T47D (cell line): ENCODE measurements around the gene DMRT1.
"Not testable (repeated sequence)": the region's sequence is repeated elsewhere in the genome, so short reads cannot be mapped to it uniquely, and the experiment has no call there.

Experiments
- DNase-seq, 2 experiments: peaks; one replicate each; pipeline versions ENCODE4 v3.0.0 to v3.0.0-alpha.2; 2011 to 2012; ENCODE audit warnings: low read depth in 1 of 2, low spot score in 1 of 2
- JUND ChIP-seq: IDR thresholded peaks from 2 replicates; pipeline ENCODE4 v1.6.1; 2012; ENCODE audit warnings: low read depth
- in situ Hi-C: cut with HindIII; loops from 2 replicates; pipeline ENCODE4 v1.10.0; 2016; ENCODE audit warnings: low sequenced_read_pairs, low pct_unique_long_range_greater_than_20kb

Gene DMRT1

GRCh38 chr9:979983-980382, 138.5 kb downstream of the DMRT1 start:
- TF ChIP-seq JUND, result no peak
- in situ Hi-C loops, result no loop called here
- DNase-seq, result no peak

- TF ChIP-seq JUND, result no peak
- DNase-seq, result no peak
- in situ Hi-C loops, result no loop called here
Observed at GRCh38 chr9:980640-981039, 139.1 kb downstream of the DMRT1 start.

GRCh38 chr9:981491-981898, 140.0 kb downstream of the DMRT1 start:
- DNase-seq, result no peak
- in situ Hi-C loops, result no loop called here
- no peak for TF ChIP-seq JUND

DNA sequence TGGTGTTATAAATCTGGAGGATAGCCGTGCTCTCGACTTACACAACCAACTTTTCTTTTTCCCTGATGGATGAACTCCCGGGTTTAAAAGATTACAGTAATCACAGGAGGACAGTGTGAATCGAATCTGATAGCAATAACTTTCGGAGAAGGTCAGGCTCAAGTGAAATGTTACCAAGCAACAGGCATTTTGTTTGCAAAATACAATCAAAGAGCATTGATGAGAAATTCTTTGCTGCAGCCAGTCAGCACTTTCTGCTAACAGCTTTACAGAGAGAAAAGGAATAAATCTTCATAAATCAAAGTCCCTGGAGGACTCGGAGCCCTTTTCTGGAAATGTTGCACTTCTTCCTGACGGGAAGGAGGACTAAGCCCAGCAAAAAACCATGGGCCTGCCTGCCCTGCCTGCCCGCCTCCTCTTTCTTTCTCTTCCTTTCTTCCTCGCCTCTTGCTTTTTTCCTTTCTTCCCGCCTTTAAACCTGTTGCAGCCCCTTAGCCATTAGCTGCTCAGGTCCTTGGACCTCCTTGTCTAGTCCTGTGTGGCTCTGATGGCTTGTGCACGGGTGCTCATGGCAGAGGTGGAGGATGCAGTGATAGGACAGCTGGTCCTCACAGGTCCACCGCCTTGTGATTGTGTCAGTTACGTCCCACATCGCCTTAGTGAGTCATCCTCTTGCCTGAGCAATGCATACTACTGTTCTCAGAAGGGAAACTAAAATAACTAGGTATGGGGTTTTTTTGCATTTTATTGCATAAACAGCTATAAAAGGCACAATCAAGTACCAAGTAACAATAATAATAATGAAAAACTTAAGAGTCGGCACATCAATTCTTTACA, 141.1 kb downstream of the DMRT1 start:
- DNase-seq, result no peak
- TF ChIP-seq JUND, result no peak
- in situ Hi-C loops, result no loop called here

GRCh38 chr9:994005-994404, 152.5 kb downstream of the DMRT1 start:
- no peak for DNase-seq
- no peak for TF ChIP-seq JUND
- in situ Hi-C loops, result no loop called here

DNA sequence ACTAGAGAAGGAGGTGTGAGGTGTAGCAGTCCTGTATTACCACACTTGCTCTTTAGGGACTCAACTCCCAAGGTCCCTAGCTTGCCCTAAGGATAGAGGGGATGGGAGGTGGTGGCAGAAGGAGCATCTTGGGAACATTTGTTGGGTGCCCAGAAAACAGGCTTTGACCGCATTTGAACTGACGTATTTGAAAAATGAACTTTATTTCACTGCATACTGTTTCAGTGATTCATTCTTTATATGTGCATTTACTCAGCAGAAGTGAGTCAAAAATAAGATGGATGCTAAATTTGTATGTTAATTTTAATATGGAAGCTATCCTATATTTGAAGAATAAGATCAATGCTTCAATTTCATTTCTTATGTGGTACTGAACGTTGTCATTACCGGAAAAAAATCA, 153.7 kb downstream of the DMRT1 start:
- in situ Hi-C loops, result no loop called here
- TF ChIP-seq JUND, result no peak
- DNase-seq, result no peak

DNA sequence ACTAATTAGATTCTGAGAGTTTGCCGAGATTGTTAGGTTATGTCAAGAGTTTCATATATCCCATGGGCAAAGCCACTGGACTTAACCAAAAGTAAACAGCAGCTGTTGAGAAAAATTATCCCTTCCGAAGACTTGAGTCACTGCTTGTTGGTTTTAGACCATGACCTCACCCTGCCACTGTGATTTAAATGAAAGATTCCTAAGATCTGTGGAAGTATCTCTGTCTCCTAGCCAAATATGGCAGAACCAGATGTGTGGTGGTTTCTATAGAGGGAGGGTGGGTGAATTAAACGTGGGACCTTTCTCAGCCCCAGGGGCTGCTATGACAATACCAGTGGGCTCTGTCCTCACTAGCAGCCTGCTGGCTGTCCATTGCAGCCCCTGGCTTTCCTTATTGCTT, 154.3 kb downstream of the DMRT1 start:
- peak in 1 of 2 experiments; percentile 43 for DNase-seq
- no peak for TF ChIP-seq JUND
- in situ Hi-C loops, result no loop called here

- in situ Hi-C loops, DNase-seq: not testable (repeated sequence)
Observed at GRCh38 chr9:998299-999110, 157.0 kb downstream of the DMRT1 start.

- no peak for TF ChIP-seq JUND
- no peak for DNase-seq
- in situ Hi-C loops, result no loop called here
Observed at GRCh38 chr9:1001838-1002237, 160.3 kb downstream of the DMRT1 start.

- DNase-seq, result no peak
- in situ Hi-C loops, result no loop called here
- no peak for TF ChIP-seq JUND
Observed at GRCh38 chr9:1002678-1003077, 161.2 kb downstream of the DMRT1 start.

DNA sequence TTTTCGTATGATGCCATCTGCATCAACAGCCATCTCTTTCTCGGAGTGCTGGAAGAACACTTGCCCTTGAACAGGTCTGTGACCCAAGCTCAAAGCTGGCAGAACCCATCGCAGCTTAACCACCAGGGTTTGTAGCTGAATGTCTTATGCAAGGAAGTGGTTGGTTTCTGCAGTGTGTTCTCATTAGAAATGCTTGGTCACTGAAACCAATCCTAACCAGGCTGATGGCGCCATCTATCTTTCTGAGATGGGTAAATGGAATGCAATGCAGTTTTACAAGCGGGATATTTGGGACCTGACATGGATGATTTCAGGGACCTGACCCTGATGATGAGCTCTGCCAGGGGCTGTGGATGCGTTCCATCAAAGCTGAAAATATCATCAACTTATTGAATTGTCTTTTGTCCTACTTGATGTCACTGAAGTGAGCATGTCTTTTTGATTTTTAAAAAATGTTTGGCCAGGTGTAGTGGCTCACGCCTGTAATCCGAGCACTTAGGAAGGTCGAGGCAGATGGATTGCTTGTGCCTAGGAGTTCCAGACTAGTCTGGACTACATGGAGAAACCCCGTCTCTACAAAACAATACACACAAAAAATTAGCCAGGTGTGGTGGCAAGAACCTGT, 163.7 kb downstream of the DMRT1 start:
- in situ Hi-C loops, result no loop called here
- TF ChIP-seq JUND, result no peak
- DNase-seq, result peak in 1 of 2 experiments; percentile 73

- TF ChIP-seq JUND, result no peak
- in situ Hi-C loops, result no loop called here
- DNase-seq, result peak in 1 of 2 experiments; percentile 36
Observed at GRCh38 chr9:1007312-1007711, 165.8 kb downstream of the DMRT1 start.

DNA sequence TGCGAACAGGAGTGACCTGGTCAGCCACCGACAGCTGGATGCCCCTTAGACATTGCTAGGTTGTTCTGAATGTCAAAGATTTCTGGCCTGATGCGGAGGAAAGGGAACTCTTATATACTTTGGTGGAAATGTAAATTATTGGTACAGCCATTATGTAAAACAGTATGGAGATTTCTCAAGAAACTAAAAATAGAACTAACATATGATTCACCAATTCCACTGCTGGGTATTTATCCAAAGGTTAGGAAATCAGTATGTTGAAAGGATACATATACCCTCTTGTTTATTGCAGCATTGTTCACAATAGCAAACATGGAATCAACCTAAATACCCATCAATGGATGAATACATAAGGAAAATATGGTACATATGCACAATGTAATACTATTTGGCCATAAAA, 166.7 kb downstream of the DMRT1 start:
- in situ Hi-C loops, result no loop called here
- no peak for TF ChIP-seq JUND
- DNase-seq, result no peak
